SK-MEL-5 (cell line): ENCODE measurements around the gene SRD5A1. TPM values are rescaled to one million over a fixed set of nuclear protein-coding genes. Genes with fewer than 3 reads are reported as not detected.

ENCODE experiments used
- DNase-seq: peaks from one replicate; pipeline ENCODE4 v3.0.0-alpha.2; 2016; ENCODE audit warnings: low read depth, low spot score
- in situ Hi-C: cut with HindIII; loops from 2 replicates; pipeline ENCODE4 v1.10.0; 2016; ENCODE audit warnings: low sequenced_read_pairs, high pct_unique_total_duplicates, low pct_unique_long_range_greater_than_20kb
- total RNA-seq: library from RNA; depleted of rRNA; stranded (reverse); fragments of >200 nt; shearing (Covaris generic); gene quantifications from 2 replicates; pipeline ENCODE4 v1.2.3, GENCODE V29; 2014

SRD5A1 gene
- total RNA-seq, 1 experiment from 2014 or later, result 36.9 TPM

- in situ Hi-C loops, result no loop called here
- no peak for DNase-seq
These were observed 66.9 kb downstream of the SRD5A1 start for GRCh38 chr5:6700074-6700684.

- DNase-seq, result no peak
- in situ Hi-C loops, result no loop called here
These were observed 67.6 kb downstream of the SRD5A1 start for GRCh38 chr5:6700685-6701355.

DNA sequence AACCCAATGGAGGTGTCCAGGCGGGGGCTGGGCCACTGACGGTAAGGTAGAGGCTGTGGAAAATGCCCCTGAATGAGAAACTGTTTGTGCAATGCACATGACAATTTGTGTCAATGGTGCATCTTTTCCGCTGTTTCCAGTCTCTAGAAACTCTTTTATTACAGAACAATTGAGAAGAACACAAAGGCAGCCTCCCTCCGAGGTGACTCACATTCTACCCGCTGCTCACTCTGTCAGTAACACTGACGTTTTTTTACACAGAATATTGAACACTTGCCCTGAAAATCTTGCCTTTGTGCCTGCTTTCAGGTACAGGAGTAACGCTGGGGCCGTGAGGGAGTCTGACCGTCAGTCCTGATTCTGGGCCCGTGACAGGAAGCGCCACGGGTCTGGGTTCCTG, 68.3 kb downstream of the SRD5A1 start:
- DNase-seq, result no peak
- in situ Hi-C loops, result no loop called here

GRCh38 chr5:6702633-6703032, 69.4 kb downstream of the SRD5A1 start:
- no peak for DNase-seq
- in situ Hi-C loops, result no loop called here

- in situ Hi-C loops, result no loop called here
- no peak for DNase-seq
These were observed 70.6 kb downstream of the SRD5A1 start for GRCh38 chr5:6703806-6704205.

DNA sequence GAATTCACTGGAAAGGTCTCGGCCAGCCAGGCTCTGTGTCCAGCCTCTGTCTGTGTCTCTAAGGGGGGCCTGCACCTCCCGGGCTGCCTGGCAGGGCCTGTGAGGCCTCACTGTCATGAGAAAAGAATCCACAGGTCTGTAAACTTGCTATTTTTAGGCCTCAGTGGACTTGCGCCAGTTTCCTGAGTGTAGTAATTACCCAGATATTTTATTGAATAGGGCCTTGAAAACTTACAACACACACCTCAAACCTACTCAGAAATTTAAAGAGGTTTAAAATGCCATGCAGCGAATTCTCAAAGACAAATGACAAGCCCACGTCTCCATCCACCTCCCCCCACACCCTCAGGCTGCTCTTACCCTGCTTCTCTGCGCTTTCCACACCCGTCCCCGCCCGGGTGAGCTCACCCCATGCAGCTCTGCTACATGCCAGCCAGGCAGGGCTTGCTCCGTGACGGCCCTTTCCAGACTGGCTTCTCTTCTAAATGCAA, 71.2 kb downstream of the SRD5A1 start:
- no peak for DNase-seq
- in situ Hi-C loops, result no loop called here

DNA sequence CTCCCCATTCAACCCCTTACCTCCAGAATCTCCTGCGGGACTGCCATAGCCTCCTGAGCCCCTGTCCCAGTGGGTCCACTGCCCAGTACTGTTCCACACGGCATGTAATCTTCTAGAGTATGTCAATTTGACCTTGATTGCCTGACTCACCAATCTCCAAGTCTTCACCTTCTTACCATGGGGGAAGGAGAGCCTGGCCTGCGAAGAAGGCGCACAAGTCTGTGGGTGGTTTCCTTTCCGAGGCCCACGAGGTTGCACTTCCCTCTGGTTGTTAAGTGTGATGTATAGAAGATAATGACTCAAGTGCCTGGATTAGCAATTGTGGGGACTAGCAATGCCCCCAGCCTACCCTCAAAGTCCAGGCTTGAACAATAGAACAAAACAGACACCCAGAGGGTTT, 71.8 kb downstream of the SRD5A1 start:
- in situ Hi-C loops, result no loop called here
- no peak for DNase-seq

DNA sequence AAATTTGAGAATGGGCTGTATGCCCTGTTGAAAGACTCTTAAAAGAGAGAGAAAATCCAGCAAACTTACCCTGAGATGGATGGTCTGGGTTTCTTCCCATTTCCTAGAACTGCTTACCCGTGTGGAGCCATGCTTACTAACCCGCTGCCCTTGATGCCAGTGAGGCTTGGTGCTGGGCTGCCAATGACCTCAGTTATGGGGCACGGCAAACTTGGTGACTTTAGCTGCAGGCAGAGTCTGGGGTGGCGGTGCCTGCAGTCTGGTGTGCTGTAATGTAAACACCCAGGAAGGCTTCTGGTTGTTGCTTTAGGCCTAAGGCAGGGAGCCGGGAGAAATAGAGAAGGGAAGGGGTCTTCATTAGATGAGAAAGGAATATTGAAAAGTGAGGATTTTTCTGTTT, 72.7 kb downstream of the SRD5A1 start:
- in situ Hi-C loops, result no loop called here
- DNase-seq, result no peak

GRCh38 chr5:6707852-6708251, 74.6 kb downstream of the SRD5A1 start:
- in situ Hi-C loops, result no loop called here
- no peak for DNase-seq

GRCh38 chr5:6708814-6709213, 75.6 kb downstream of the SRD5A1 start:
- in situ Hi-C loops, result no loop called here
- no peak for DNase-seq

DNA sequence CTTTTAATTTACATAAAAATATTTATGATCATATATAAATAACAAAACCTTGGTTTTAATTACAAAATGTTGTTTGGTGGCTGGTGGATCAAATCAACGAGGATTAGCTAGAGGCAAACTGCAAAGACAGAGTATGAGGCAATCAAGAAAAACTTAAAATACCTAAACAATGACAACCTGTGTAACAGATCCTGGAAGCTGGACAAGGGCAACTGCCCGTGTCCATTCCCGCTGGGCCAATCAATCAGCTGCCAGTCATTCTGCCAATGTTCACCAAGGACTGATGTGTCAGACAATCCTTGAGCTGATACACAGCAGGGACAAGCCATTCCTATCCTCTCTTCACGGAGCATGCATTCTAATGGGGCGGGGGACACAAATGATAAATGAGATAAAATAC, 76.8 kb downstream of the SRD5A1 start:
- DNase-seq, result peak; percentile 36
- in situ Hi-C loops, result no loop called here

DNA sequence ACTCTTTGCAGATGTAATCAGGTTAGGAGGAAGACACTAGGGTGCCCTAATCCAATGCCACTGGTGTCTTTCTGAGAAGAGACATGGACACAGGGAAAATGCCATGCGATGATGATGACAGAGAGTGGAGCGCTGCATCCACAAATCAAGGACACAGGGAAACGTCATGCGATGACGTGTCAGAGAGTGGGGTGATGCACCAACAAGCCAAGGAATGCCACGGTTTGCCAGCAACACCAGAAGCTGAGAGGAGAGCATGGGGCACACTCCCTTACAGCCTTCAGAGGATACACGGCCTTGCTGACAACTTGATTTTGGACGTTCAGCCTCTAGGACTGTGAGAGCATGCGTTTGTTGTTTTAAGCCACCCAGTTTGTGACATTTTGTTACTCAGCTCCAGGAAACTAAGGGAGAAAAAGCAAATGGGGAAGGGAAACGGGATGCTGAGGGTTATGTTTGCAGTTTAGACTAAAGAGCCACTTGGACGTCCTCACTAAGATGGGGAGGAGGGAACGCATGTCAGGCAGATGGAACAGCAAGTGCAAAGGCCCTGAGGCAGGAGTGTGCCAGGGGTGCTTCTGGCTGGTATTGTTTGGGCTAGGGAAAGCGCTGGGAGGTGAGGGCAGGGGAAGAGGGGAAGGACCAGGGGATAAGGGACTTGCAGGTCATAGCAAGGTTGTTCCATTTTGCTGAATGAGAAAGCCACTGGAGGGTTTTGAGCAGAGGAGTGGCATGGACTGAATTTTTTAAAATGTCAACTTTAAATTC, 77.5 kb downstream of the SRD5A1 start:
- in situ Hi-C loops, result no loop called here
- DNase-seq, result no peak

DNA sequence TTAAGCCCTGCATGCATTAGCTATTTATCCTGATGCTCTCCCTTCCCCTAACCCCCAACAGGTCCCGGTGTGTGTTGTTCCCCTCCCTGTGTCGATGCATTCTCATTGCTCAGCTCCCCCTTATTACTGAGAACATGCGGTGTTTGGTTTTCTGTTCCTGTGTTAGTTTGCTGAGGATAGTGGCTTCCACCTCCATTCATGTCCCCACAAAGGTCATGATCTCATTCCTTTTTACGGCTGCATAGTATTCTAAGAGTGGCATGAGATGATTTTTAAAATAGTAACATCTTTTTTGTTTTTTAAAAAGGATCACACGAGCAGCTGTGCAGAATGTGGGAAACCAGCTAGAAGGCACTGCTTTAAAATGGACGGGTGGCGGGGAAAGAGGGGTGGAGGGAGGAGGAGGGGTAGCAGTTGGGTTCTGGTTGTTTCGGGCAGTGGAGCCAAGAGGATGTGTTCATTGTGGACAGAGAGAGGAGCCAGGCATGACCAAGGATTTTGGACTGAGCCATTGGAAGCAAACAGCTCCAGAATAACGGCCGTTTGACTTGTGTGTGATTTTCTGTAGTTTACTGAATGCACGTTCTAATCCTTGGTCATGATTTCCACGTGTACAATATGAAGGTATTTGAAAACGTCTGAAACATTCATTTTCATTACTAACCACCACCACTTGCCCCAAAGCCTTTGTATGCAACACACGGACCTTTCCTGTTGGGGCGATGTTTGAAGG, 78.3 kb downstream of the SRD5A1 start:
- in situ Hi-C loops, result no loop called here
- DNase-seq, result peak; percentile 53

DNA sequence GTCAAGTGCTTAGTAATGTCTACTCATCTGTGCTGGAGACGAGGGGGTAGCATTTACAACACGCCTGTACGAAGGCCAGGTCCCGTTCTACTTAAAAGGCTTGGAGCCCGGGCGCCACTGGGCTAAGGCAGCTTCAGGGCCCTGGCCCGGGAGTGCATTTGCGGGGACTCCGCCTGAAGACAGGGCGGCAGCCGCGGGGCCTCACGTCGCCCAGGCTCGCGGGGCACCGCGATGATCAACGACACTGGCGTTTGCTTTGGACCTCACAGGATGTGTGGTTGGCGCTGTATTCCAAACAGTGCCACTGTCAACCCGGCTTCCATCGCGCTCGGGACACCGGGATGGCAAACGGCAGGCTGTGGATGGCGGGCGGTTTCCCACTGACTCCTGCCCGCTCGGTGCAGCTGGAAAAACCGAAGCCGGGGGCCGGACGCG, 78.9 kb downstream of the SRD5A1 start:
- in situ Hi-C loops, result no loop called here
- peak; percentile 45 for DNase-seq

DNA sequence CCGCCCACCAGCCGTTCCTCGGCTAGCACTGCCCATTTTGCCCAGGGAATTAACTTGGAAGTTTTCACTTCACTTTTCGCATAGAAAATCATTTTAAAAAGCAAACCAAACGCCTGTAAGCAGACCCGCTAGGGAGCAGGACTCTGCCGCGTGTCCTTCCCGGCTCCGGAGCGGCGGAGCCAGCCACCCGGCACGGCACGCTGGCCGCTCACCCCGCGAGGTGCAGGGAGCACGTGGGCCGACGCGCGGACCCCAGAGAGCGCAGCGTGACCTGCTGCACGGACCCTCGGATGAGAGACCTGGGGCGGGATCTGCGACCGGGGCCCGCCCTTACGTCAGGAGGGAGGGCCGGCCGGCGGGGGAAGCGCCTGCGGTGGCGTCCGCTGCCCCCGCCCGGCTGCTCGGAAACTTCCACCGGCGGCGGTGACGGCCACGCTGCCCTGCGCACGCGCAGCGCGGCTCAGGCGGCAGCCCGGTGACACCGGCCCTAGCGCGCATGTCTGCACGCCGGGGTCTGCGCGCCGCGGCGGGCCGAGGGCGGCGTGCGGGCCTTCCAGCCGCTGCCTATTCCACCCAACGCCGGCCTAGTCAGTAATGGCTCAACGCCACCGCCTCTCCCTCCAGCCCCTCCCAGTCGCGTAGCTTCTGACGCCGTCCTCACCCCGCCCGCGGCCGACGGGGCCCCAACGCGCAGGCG, 79.5 kb downstream of the SRD5A1 start:
- peak; percentile 98 for DNase-seq
- in situ Hi-C loops, result no loop called here

DNA sequence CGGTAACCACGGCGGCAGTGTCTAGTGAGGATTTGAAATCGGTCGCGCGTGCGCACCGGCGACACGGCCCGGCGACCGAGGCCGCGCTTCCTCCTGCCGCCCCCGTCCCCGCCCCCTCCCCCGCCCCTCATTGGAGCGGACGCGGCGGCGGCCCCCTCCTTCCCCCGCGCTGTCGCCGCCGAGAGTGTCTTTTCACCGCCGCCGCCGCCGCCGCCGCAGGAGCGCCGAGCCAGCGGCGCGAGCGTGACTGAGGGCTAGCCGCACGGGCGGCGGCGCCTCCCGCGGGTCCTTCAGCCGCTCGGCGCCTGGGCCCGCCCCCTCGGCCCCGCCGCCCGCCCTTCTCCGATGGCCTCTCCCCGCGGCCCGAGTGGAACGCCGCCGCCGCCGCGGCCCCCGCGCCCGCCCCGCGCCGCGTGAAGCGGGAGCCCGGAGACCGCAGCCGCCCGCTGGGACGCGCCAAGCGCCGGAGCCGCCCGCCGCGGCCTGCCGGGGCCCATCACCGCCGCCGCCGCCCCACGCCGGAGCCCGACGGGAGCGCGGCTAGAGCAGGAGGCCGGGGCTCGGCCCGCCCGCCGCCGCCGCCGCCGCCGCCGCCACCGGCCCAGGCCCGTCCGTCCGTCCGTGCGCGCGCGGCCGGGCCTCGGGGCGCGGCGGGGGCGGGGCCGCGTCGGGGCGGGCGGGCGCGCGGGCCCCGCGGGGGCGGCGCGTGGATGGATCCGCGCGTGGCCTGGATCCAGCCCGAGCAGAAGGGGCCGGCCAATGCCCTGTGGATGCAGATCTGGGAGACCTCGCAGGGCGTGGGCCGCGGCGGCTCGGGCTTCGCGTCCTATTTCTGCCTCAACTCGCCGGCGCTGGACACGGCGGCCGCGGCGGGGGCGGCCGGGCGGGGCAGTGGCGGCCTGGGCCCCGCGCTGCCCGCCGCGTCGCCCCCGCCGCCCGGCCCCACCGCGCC, 80.3 kb downstream of the SRD5A1 start, which contains the start of gene TENT4A:
Gene TENT4A, plus strand, starts transcription at position 159 of the 952 bp plus-strand sequence. Its CDS starts 552 bp downstream, at position 711.
- in situ Hi-C loops, result no loop called here
- DNase-seq, result no peak
